T-cell (primary cell): Measurements from ENCODE around the gene MKNK2. TPM values are rescaled to one million over a fixed set of nuclear protein-coding genes. Genes with fewer than 3 reads are reported as not detected.

Experiments used
- ATAC-seq, 4 experiments: fragments of 200-7000 bp in 3 of 4; fragments of 150-1000 bp in 1 of 4; cut with Tn5 transposase; replicated peaks in 1 of 4; 1 replicate in 3 of 4; 2 replicates in 1 of 4; pipeline ENCODE4 v1.10.0; 2021; ENCODE audit warnings: moderate library complexity in 3 of 4, mild to moderate bottlenecking in 2 of 4, moderate number of reproducible peaks in 1 of 4
- CTCF ChIA-PET, 2 donors: fragments of 300-600 bp; sonication (Branson Sonifier 250); formaldehyde crosslinking; loops; one replicate each; lab custom pipeline; 2022; ENCODE audit warnings: antibody characterized with exemption in 2 of 2; lab: Charles Lee
- POLR2A ChIA-PET, 2 donors: fragments of 300-600 bp; sonication (Branson Sonifier 250); formaldehyde crosslinking; loops; one replicate each; lab custom pipeline; 2022; ENCODE audit warnings: antibody characterized with exemption in 2 of 2; lab: Charles Lee
- DNase-seq, 35 experiments: peaks; one replicate each; pipeline versions ENCODE4 v3.0.0 to v3.0.0-alpha.2; 2013 to 2023
- H3K27ac ChIP-seq: one replicate; pipeline ENCODE4 v1.5.1; 2013; ENCODE audit warnings: low read length
- H3K27me3 ChIP-seq, 2 experiments: replicated peaks in 1 of 2; 1 replicate in 1 of 2; 2 replicates in 1 of 2; pipeline versions ENCODE4 v1.6.1 to v1.7.0; 2013; ENCODE audit warnings: low read length in 1 of 2, mixed read lengths in 1 of 2; ENCODE audit not compliant: control insufficient read depth in 2 of 2, insufficient read depth in 2 of 2; ENCODE audit errors: extremely low read depth in 1 of 2
- H3K36me3 ChIP-seq, 2 donors: 1 replicate in 1 of 2; 2 replicates in 1 of 2; pipeline versions ENCODE4 v1.6.1 to v1.7.0; 2013; ENCODE audit warnings: low read length in 1 of 2; ENCODE audit not compliant: control insufficient read depth in 2 of 2, insufficient read depth in 1 of 2; ENCODE audit errors: extremely low read depth in 1 of 2
- H3K4me1 ChIP-seq, 2 experiments: 1 replicate in 1 of 2; 2 replicates in 1 of 2; pipeline versions ENCODE4 v1.6.1 to v1.7.0; 2013; ENCODE audit warnings: low read length in 2 of 2, mixed read lengths in 1 of 2; ENCODE audit not compliant: insufficient read depth in 2 of 2, control insufficient read depth in 1 of 2; ENCODE audit errors: extremely low read depth in 1 of 2
- H3K4me3 ChIP-seq, 2 donors: 1 replicate in 1 of 2; 2 replicates in 1 of 2; pipeline versions ENCODE4 v1.5.1 to v1.7.0; 2013; ENCODE audit warnings: mild to moderate bottlenecking in 2 of 2, low read length in 1 of 2, moderate library complexity in 1 of 2; ENCODE audit not compliant: control insufficient read depth in 1 of 2; ENCODE audit errors: extremely low read depth in 1 of 2
- H3K9me3 ChIP-seq: 2 replicates; pipeline ENCODE4 v1.7.0; 2013
- H3K27ac Mint-ChIP-seq, 2 donors: one replicate each; pipeline ENCODE4 v1.8.0; 2020 to 2021; ENCODE audit warnings: mild to moderate bottlenecking in 2 of 2, mixed read lengths in 2 of 2
- H3K27me3 Mint-ChIP-seq, 2 donors: one replicate each; pipeline ENCODE4 v1.8.0; 2021 to 2022; ENCODE audit warnings: mixed read lengths in 2 of 2
- H3K36me3 Mint-ChIP-seq: one replicate; pipeline ENCODE4 v1.8.0; 2021; ENCODE audit warnings: mixed read lengths
- H3K4me1 Mint-ChIP-seq, 3 donors: one replicate each; pipeline ENCODE4 v1.8.0; 2020 to 2022; ENCODE audit warnings: mixed read lengths in 3 of 3, mild to moderate bottlenecking in 1 of 3
- H3K4me3 Mint-ChIP-seq, 3 donors: one replicate each; pipeline ENCODE4 v1.8.0; 2020 to 2022; ENCODE audit warnings: mild to moderate bottlenecking in 3 of 3, mixed read lengths in 3 of 3, moderate library complexity in 3 of 3
- H3K9me3 Mint-ChIP-seq, 3 donors: one replicate each; pipeline ENCODE4 v1.8.0; 2020 to 2022; ENCODE audit warnings: mixed read lengths in 3 of 3
- WGBS: methylation state at CpG from one replicate; pipeline ENCODE4 v1.1.5; 2013; ENCODE audit warnings: missing lambda C conversion rate; ENCODE audit not compliant: insufficient coverage; 5-methylcytosine and 5-hydroxymethylcytosine counted together
- total RNA-seq, 35 experiments: library from RNA in 6 of 35; stranded (reverse) in 6 of 35; fragments of 120-200 nt in 1 of 35; gene quantifications; one replicate each; pipeline versions ENCODE4 v1.2.1 to v1.2.4 and lab custom pipeline; 2013 to 2026

MKNK2 gene
- total RNA-seq, 5 donors from 2014 or later (not counting 1 experiment from before 2014, with no cell fraction given) = 196 to 242 (median 234) TPM

DNA sequence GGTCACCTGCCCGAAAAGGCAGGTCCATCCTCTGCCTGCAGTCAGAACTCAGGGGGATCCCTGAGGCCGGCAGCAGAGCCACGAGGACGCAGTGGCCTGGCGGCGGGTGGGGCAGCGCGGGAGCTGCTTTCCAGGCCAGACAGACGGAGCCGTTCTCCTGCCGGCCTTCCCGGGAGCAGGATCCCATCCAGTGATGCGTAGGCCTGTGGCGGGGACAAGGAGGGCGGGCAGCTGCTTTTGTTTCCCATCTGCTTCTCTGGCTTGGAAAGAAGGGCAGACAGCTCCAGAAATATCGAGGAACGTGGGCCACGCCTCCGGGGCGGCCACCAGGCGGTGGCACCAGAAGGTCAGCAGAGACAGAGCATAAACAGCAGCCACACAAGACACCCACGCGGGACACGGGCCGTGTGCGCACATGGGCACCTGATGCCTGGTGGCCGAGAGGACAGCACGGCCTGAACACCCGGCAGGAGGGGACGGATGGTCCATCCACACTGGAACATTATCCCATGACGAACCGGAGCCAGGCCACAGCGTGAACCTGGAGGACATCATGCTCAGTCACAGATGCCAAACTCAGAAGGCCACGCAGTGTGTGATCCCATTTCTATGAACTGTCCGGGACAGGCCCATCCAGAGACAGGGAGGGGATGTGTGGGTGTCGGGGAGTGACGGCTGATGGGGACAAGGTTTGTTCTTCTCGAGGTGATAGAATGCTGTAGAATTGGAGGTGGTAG is 13.9 kb upstream of the MKNK2 start:
- Mint-ChIP-seq H3K27me3 (no peaks in the 10 kb centered on the region), H3K4me3 (no peak overlapping the region), H3K9me3 (no peaks in the 10 kb centered on the region), H3K27ac (peak overlapping the region in 1 of 2 donors; percentile 23), H3K36me3 (no peaks in the 10 kb centered on the region), H3K4me1 (peaks cover 31 to 36% (median 32%) of the 10 kb centered on the region in 3 donors)
- Histone ChIP-seq H3K36me3 (no peaks in the 10 kb centered on the region), H3K4me1 (peaks cover 16 to 36% of the 10 kb centered on the region in 2 experiments), H3K9me3 (no peaks in the 10 kb centered on the region), H3K4me3 (no peak overlapping the region), H3K27ac (no peak overlapping the region), H3K27me3 (no peaks in the 10 kb centered on the region)
- ATAC-seq (no peak), DNase-seq (no peak)
- ChIA-PET CTCF (no interaction called here), POLR2A (no interaction called here)
- 97% methylated on average over 37 of the region's 38 CpGs for WGBS

DNA sequence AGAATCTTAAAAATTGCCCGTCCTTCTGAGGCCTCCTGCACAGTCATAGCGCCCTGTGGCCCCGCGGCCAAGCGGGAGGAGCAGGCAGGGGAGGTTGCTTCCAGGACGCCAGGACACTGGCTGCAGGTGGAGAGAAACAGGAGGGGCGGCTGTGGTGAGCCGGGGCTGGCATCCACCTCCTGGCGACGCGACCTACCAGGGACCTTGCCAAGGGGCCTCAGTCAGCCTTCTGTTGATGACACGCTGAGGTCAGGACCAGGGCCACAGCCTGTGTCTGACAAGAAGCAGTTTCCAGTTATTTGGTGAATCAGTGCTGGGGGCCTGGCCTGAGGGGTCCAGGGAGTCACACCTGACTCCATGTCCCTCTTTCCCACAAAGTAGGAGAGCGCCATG is 13.3 kb upstream of the MKNK2 start:
- H3K36me3 ChIP-seq = no peaks in the 10 kb centered on the region
- DNase-seq (no peak), ATAC-seq (no peak)
- H3K4me3 Mint-ChIP-seq = no peak overlapping the region
- no peaks in the 10 kb centered on the region for H3K9me3 ChIP-seq
- no peaks in the 10 kb centered on the region for H3K27me3 ChIP-seq
- peaks cover 27 to 33% (median 28%) of the 10 kb centered on the region in 3 donors for H3K4me1 Mint-ChIP-seq
- no peak overlapping the region for H3K4me3 ChIP-seq
- no peak overlapping the region for H3K27ac ChIP-seq
- H3K36me3 Mint-ChIP-seq = no peaks in the 10 kb centered on the region
- ChIA-PET CTCF (no interaction called here), POLR2A (no interaction called here)
- 94% methylated on average over 12 of the region's 13 CpGs for WGBS
- H3K9me3 Mint-ChIP-seq = no peaks in the 10 kb centered on the region
- peak overlapping the region in 1 of 2 donors; percentile 48 for H3K27ac Mint-ChIP-seq
- no peaks in the 10 kb centered on the region for H3K27me3 Mint-ChIP-seq
- H3K4me1 ChIP-seq = peaks cover 20 to 36% of the 10 kb centered on the region in 2 experiments

DNA sequence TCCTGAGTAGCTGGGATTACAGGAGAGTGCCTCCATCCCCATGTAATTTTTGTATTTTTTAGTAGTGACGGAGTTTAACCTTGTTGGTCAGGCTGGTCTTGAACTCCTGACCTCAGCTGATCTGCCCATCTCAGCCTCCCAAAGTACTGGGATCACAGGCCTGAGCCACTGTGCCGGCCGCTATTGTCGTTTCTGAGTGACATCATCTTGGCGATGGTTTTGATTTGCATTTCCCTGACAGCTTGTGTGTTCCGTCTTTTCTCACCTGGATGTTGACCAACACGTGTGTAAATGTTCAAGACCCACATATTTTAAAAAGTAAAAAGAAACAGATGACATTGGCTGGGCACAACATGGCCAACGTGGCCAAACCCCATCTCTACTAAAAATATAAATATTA is 12.8 kb upstream of the MKNK2 start:
- Histone ChIP-seq H3K4me1 (peaks cover 24 to 36% of the 10 kb centered on the region in 2 experiments), H3K9me3 (no peaks in the 10 kb centered on the region), H3K4me3 (no peak overlapping the region), H3K27ac (no peak overlapping the region), H3K36me3 (no peaks in the 10 kb centered on the region), H3K27me3 (no peaks in the 10 kb centered on the region)
- H3K27ac Mint-ChIP-seq = peak overlapping the region in 1 of 2 donors; percentile 48
- 91% methylated on average over 4 of the region's 8 CpGs for WGBS
- H3K36me3 Mint-ChIP-seq = no peaks in the 10 kb centered on the region
- ChIA-PET CTCF (no interaction called here), POLR2A (interaction anchor here (0.6 kb wide), 2 partner anchors 40 to 87 kb away, joined by 3 to 5 read pairs; partner anchors contain the start of gene AP3D1 (in 1 of the 2))
- peak overlapping the region in 2 of 3 donors; percentile 21 to 89 for H3K4me3 Mint-ChIP-seq
- H3K27me3 Mint-ChIP-seq = no peaks in the 10 kb centered on the region
- no peaks in the 10 kb centered on the region for H3K9me3 Mint-ChIP-seq
- DNase-seq = no peak
- H3K4me1 Mint-ChIP-seq = peaks cover 26 to 33% (median 28%) of the 10 kb centered on the region in 3 donors
- ATAC-seq = no peak

DNA sequence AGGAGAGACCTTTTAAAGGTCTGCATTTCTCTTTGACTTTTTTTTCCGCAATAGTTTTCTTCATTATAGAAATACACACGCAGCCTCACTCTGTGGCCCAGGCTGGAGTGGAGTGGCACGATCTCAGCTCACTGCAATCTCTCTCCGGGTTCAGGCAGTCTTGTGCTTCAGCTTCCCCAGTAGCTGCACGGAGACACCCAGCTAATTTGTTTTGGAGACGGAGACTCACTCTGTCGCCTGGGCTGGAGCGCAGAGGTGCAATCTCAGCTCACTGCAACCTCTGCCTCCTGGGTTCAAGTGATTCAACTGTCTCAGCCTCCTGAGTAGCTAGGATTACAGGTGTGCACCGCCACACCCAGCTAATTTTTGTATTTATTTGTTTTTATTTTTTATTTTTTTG is 11.7 kb upstream of the MKNK2 start:
- DNase-seq = no peak
- peak overlapping the region; percentile 88 to 89 (median 89) for H3K4me3 Mint-ChIP-seq
- no peaks in the 10 kb centered on the region for H3K27me3 Mint-ChIP-seq
- Histone ChIP-seq H3K27ac (no peak overlapping the region), H3K4me1 (peaks cover 32 to 46% of the 10 kb centered on the region in 2 experiments), H3K9me3 (no peaks in the 10 kb centered on the region), H3K4me3 (no peak overlapping the region), H3K27me3 (no peaks in the 10 kb centered on the region), H3K36me3 (no peaks in the 10 kb centered on the region)
- 90% methylated on average over 5 of the region's 9 CpGs for WGBS
- peak overlapping the region; percentile 77 to 95 for H3K27ac Mint-ChIP-seq
- ChIA-PET POLR2A (no interaction called here), CTCF (interaction anchor here in 1 of 2 donors (1.0 kb wide), 2 partner anchors 11 to 25 kb away, joined by 3 read pairs; no protein-coding TSS in a partner anchor)
- no peak for ATAC-seq
- H3K9me3 Mint-ChIP-seq = no peaks in the 10 kb centered on the region
- no peaks in the 10 kb centered on the region for H3K36me3 Mint-ChIP-seq
- peaks cover 29 to 39% (median 36%) of the 10 kb centered on the region in 3 donors for H3K4me1 Mint-ChIP-seq

DNA sequence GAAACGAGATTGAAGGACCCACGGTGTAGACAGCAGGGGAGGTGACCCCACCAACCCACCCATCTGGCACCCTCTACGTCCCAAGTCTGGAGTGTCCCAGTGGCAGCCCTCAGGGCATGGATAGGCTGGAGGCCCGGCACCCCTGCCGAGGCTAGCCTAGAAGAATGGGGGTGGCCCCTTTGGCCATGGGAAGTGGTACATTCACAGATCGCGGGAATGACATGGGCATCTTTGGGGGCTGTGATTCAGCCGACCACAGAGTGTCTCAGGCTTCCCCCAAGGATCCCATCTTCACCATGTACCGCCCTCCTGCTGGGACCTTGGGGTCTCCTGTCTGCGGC is 11.3 kb upstream of the MKNK2 start:
- H3K27ac Mint-ChIP-seq = peak overlapping the region; percentile 77 to 95
- H3K9me3 Mint-ChIP-seq = no peaks in the 10 kb centered on the region
- H3K36me3 Mint-ChIP-seq = no peaks in the 10 kb centered on the region
- peaks cover 35 to 50% of the 10 kb centered on the region in 2 experiments for H3K4me1 ChIP-seq
- ChIA-PET POLR2A (interaction anchor here in 1 of 2 donors (0.7 kb wide), 1 partner anchor 13 kb away, joined by 3 read pairs; no protein-coding TSS in a partner anchor), CTCF (interaction anchor here in 1 of 2 donors (0.7 to 1.0 kb wide), 3 partner anchors 10 to 97 kb away, joined by 3 read pairs; no protein-coding TSS in a partner anchor)
- ATAC-seq (no peak), DNase-seq (no peak)
- no peaks in the 10 kb centered on the region for H3K27me3 Mint-ChIP-seq
- H3K4me3 Mint-ChIP-seq = peak overlapping the region; percentile 88 to 89 (median 89)
- WGBS = 78% methylated on average over 7 of the region's 10 CpGs
- no peaks in the 10 kb centered on the region for H3K36me3 ChIP-seq
- peak overlapping the region; percentile 81 for H3K27ac ChIP-seq
- peak overlapping the region; percentile 56 to 68 for H3K4me3 ChIP-seq
- no peaks in the 10 kb centered on the region for H3K27me3 ChIP-seq
- H3K9me3 ChIP-seq = no peaks in the 10 kb centered on the region
- H3K4me1 Mint-ChIP-seq = peaks cover 29 to 44% (median 38%) of the 10 kb centered on the region in 3 donors

DNA sequence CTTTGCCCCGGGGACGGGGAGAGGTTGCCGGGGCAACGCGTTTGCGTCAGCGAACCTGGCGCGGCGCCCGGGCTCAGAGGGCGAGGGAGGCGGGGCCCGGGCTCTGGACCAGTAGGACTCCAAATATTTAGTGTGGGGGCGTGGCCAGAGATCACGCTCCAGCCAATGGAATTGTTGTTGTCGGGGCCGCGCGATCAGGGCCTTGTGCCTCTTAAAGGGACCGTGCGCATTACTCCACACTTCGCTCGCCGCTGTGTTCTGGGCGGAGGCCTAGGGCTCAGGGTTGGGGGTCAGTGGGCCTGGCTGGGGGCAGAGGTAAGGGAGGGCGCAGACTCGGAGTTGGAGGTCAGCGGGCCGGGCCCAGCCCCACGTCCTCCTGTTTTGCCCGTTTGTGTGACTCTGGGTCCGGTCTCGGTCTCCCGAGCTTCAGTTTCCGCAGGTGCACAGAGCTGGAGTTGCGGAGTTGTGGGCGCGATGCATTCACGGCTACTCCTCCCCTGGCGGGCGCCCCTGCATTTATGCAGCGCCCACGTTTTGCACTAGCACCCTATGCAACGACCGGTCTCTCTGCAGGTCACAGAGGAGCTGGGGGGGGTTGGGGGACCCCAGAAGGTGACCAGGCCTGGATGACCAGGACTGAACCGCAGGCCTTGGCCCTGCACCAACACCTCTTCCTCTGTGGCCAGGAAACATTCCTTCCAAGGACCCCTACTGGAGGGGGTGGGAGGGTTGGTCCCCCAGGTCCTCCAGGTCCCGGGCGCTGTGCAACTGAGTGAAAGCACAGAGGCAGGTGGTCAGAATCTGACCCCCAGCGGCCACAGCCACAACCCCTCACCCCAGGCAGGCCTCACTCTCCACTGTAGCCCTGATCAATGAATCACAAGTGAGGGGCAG is 10.7 kb upstream of the MKNK2 start:
- Mint-ChIP-seq H3K9me3 (no peaks in the 10 kb centered on the region), H3K36me3 (no peaks in the 10 kb centered on the region), H3K4me1 (peaks cover 34 to 50% (median 45%) of the 10 kb centered on the region in 3 donors), H3K27ac (peak overlapping the region; percentile 92 to 95), H3K4me3 (peak overlapping the region; percentile 88 to 89 (median 89)), H3K27me3 (no peaks in the 10 kb centered on the region)
- WGBS = 0% methylated on average over 37 of the region's 50 CpGs
- POLR2A ChIA-PET = interaction anchor here in 1 of 2 donors (0.7 kb wide), 1 partner anchor 12 kb away, joined by 3 read pairs; no protein-coding TSS in a partner anchor
- Histone ChIP-seq H3K4me3 (peak overlapping the region; percentile 56 to 68), H3K27me3 (no peaks in the 10 kb centered on the region), H3K36me3 (no peaks in the 10 kb centered on the region), H3K27ac (peak overlapping the region; percentile 95), H3K9me3 (no peaks in the 10 kb centered on the region), H3K4me1 (peaks cover 39 to 56% of the 10 kb centered on the region in 2 experiments)
- CTCF ChIA-PET = interaction anchor here in 1 of 2 donors (0.7 to 1.0 kb wide), 2 partner anchors 10 to 97 kb away, joined by 3 read pairs; no protein-coding TSS in a partner anchor
- peak; percentile 88 to 93 (median 90) for ATAC-seq
- peak; percentile 98 to 100 (median 99) for DNase-seq
